HepG2 (cell line): ENCODE data around the gene PPBP. TPM values are rescaled to one million over a fixed set of nuclear protein-coding genes. Genes with fewer than 3 reads are reported as not detected.

Experiments
- ATAC-seq: fragments of 200-7000 bp; cut with Tn5 transposase; 3 replicates; pipeline ENCODE4 v1.9.1; 2020; ENCODE audit warnings: mild to moderate bottlenecking, moderate library complexity
- BruUV-seq: library from RNA; stranded (reverse); fragments of 400-500 nt; replicated peaks from 2 replicates; lab custom pipeline; 2021; lab: Mats Ljungman, UMichigan
- CTCF ChIA-PET: fragments of 300-600 bp; formaldehyde crosslinking; extraction: SDS; loops from one replicate; lab custom pipeline; 2021; ENCODE audit warnings: low total read pairs, inconsistent platforms, low intra/inter-chr PET ratio; lab: Yijun Ruan, JAX
- POLR2A ChIA-PET: fragments of 350-600 bp; sonication (Branson Sonifier 250); formaldehyde crosslinking; loops from one replicate; lab custom pipeline; 2020; ENCODE audit warnings: antibody characterized with exemption, inconsistent platforms; lab: Yijun Ruan, JAX
- DNase-seq: peaks from one replicate; pipeline ENCODE4 v3.0.0-alpha.2; 2015; ENCODE audit warnings: low spot score
- FAIRE-seq: peaks from 3 replicates; lab custom pipeline; 2011; peaks lifted over from hg19 to GRCh38; lab: Jason Lieb, UNC
- H2AFZ ChIP-seq: one replicate; pipeline ENCODE4 v1.6.1; 2011; ENCODE audit warnings: low read length, inconsistent platforms
- H3K27ac ChIP-seq: fragments of 300-600 bp; 3 replicates; pipeline ENCODE4 v1.8.0; 2011; ENCODE audit warnings: mixed run types, mild to moderate bottlenecking, mixed read lengths, low read length, inconsistent platforms; ENCODE audit not compliant: insufficient read depth; ENCODE audit errors: extremely low read length
- H3K27me3 ChIP-seq, 2 experiments: fragments of 200-600 bp in 1 of 2; 2 replicates in 1 of 2; 3 replicates in 1 of 2; pipeline versions ENCODE4 v1.6.0 to v1.8.0; 2011; ENCODE audit warnings: low read length in 2 of 2, mild to moderate bottlenecking in 2 of 2, moderate library complexity in 2 of 2, inconsistent platforms in 1 of 2; ENCODE audit not compliant: insufficient read depth in 2 of 2, control insufficient read depth in 1 of 2
- H3K36me3 ChIP-seq, 2 experiments: fragments of 200-600 bp in 1 of 2; replicated peaks in 1 of 2; 2 replicates in 1 of 2; 3 replicates in 1 of 2; pipeline versions ENCODE4 v1.5.1 to v1.8.0; 2011; ENCODE audit warnings: low read length in 2 of 2, inconsistent platforms in 1 of 2; ENCODE audit not compliant: insufficient read depth in 2 of 2, control insufficient read depth in 1 of 2
- H3K4me1 ChIP-seq: 2 replicates; pipeline ENCODE4 v1.5.1; 2012; ENCODE audit warnings: low read length, inconsistent platforms; ENCODE audit not compliant: insufficient read depth
- H3K4me2 ChIP-seq: 2 replicates; pipeline ENCODE4 v1.6.0; 2011; ENCODE audit warnings: low read depth, low read length, inconsistent platforms
- H3K4me3 ChIP-seq, 3 experiments: fragments of 200-600 bp in 1 of 3; sonication (generic), shearing (Covaris generic) in 1 of 3; replicated peaks in 1 of 3; 2 replicates each; pipeline ENCODE4 v1.5.1; 2011 to 2016; ENCODE audit warnings: low read length in 3 of 3, inconsistent platforms in 2 of 3, low read depth in 2 of 3, mild to moderate bottlenecking in 2 of 3, control low read depth in 1 of 3, mixed read lengths in 1 of 3; ENCODE audit not compliant: insufficient read depth in 1 of 3
- H3K79me2 ChIP-seq: one replicate; pipeline ENCODE4 v1.6.1; 2011; ENCODE audit warnings: low read length, inconsistent platforms; ENCODE audit not compliant: insufficient read depth
- H3K9ac ChIP-seq: 2 replicates; pipeline ENCODE4 v1.6.0; 2011; ENCODE audit warnings: mild to moderate bottlenecking, low read depth, low read length, inconsistent platforms; ENCODE audit not compliant: insufficient read depth
- H3K9me3 ChIP-seq: 2 replicates; pipeline ENCODE4 v1.5.1; 2012; ENCODE audit warnings: mild to moderate bottlenecking, low read length
- H4K20me1 ChIP-seq: 2 replicates; pipeline ENCODE4 v1.6.0; 2011; ENCODE audit warnings: inconsistent platforms, mild to moderate bottlenecking, low read length, moderate library complexity; ENCODE audit not compliant: insufficient read depth
- AFF4 ChIP-seq: sonication (generic); formaldehyde crosslinking; IDR thresholded peaks from 2 replicates; pipeline ENCODE4 v1.4.0; 2020; ENCODE audit warnings: missing genetic modification reagents
- CBFB ChIP-seq: sonication (generic); formaldehyde crosslinking; IDR thresholded peaks from 2 replicates; pipeline ENCODE4 v1.4.0; 2020; ENCODE audit warnings: missing genetic modification reagents
- IKZF4 ChIP-seq: sonication (generic); formaldehyde crosslinking; IDR thresholded peaks from 2 replicates; pipeline ENCODE4 v1.5.1; 2020; ENCODE audit warnings: borderline replicate concordance, mild to moderate bottlenecking, low read depth, missing genetic modification reagents; ENCODE audit errors: not compliant biosample characterization
- MNT ChIP-seq: fragments of 450-650 bp; IDR thresholded peaks from 2 replicates; pipeline ENCODE4 v1.6.1; 2016
- RFX5 ChIP-seq: IDR thresholded peaks from 2 replicates; pipeline ENCODE4 v1.6.1; 2011; ENCODE audit warnings: low read depth, low read length, improper control_type of control experiment
- SATB2 ChIP-seq: sonication (generic); formaldehyde crosslinking; IDR thresholded peaks from 2 replicates; pipeline ENCODE4 v1.5.0; 2020; ENCODE audit warnings: missing genetic modification reagents
- WIZ ChIP-seq: sonication (generic); formaldehyde crosslinking; IDR thresholded peaks from 2 replicates; pipeline ENCODE4 v1.5.1; 2020; ENCODE audit warnings: mild to moderate bottlenecking, missing genetic modification reagents
- ZC3H13 ChIP-seq: sonication (generic); formaldehyde crosslinking; IDR thresholded peaks from 2 replicates; pipeline ENCODE4 v1.8.1; 2023; ENCODE audit warnings: mild to moderate bottlenecking, missing genetic modification reagents, moderate library complexity
- ZFP41 ChIP-seq: sonication (generic); formaldehyde crosslinking; IDR thresholded peaks from 2 replicates; pipeline ENCODE4 v1.4.0; 2020; ENCODE audit warnings: mild to moderate bottlenecking, missing genetic modification reagents, borderline replicate concordance
- ZNF333 ChIP-seq: sonication (generic); formaldehyde crosslinking; IDR thresholded peaks from 2 replicates; pipeline ENCODE4 v1.4.0; 2020; ENCODE audit warnings: mild to moderate bottlenecking, missing genetic modification reagents, borderline replicate concordance
- ZSCAN31 ChIP-seq: sonication (generic); formaldehyde crosslinking; IDR thresholded peaks from 2 replicates; pipeline ENCODE4 v1.5.0; 2020; ENCODE audit warnings: low read depth, mild to moderate bottlenecking, missing genetic modification reagents
- WGBS: methylation state at CpG from one replicate; pipeline ENCODE4 v1.1.6; 2017; ENCODE audit warnings: low lambda C conversion rate; 5-methylcytosine and 5-hydroxymethylcytosine counted together
- in situ Hi-C: cut with HindIII; loops from 2 replicates; pipeline ENCODE4 v1.10.0; 2017; ENCODE audit warnings: low pct_unique_long_range_greater_than_20kb; ENCODE audit not compliant: extremely low pct_ligation_motif_present
- intact Hi-C: fragments of 100-400 bp; cut with micrococcal nuclease; formaldehyde crosslinking; loops from one replicate; pipeline ENCODE4 v1.10.0; 2022; ENCODE audit not compliant: unreplicated experiment
- polyA plus RNA-seq, 8 experiments: library from polyadenylated mRNA; depleted of rRNA in 3 of 8; stranded (reverse) in 7 of 8; unstranded in 1 of 8; fragments of >200 nt; fragmentation: Illumina TruSeq in 4 of 8; extraction: Trizol in 4 of 8; gene quantifications; 2 replicates each; pipeline versions ENCODE4 v1.2.1 to v1.2.3, GENCODE V29; 2011 to 2016; ENCODE audit warnings: low read depth in 4 of 8, missing spikeins in 1 of 8, mixed read lengths in 1 of 8; ENCODE audit not compliant: insufficient read depth in 1 of 8
- total RNA-seq, 5 experiments: library from RNA; depleted of rRNA; stranded (reverse); fragments of >200 nt; fragmentation: Illumina TruSeq; extraction: Trizol; gene quantifications; 2 replicates each; pipeline ENCODE4 v1.2.3, GENCODE V29; 2016; ENCODE audit warnings: low read depth in 1 of 5
- TF ChIP-seq, protein P1 (sequence below): sonication (generic); formaldehyde crosslinking; IDR thresholded peaks from 2 replicates; pipeline ENCODE4 v1.9.0; 2021; ENCODE audit warnings: missing genetic modification reagents, borderline replicate concordance

PPBP gene
- total and polyA plus RNA-seq, 2 of the 13 experiments (the other 11 are each of a cell fraction or from before 2014, with no cell fraction given) = not detected

- TF ChIP-seq MNT (no peak), SATB2 (no peak), ZFP41 (no peak), IKZF4 (CRISPR knock-in tag) (no peak), ZC3H13 (CRISPR knock-in tag) (no peak), CBFB (no peak), WIZ (no peak)
- H3K36me3 ChIP-seq = no peaks in the 10 kb centered on the region
- ChIA-PET POLR2A (no interaction called here), CTCF (no interaction called here)
- H3K4me2 ChIP-seq = no peak overlapping the region
- in situ Hi-C loops = no loop called here
- H3K79me2 ChIP-seq = no peaks in the 10 kb centered on the region
- H3K9me3 ChIP-seq = no peaks in the 10 kb centered on the region
- H2AFZ ChIP-seq = no peak overlapping the region
- H3K27ac ChIP-seq = no peak overlapping the region
- DNase-seq = no peak
- no peak overlapping the region for H3K9ac ChIP-seq
- H4K20me1 ChIP-seq = no peaks in the 10 kb centered on the region
- H3K4me3 ChIP-seq = no peak overlapping the region
- no peak for FAIRE-seq
- no TSS peak for BruUV-seq
- H3K4me1 ChIP-seq = no peaks in the 10 kb centered on the region
- ATAC-seq = no peak
- H3K27me3 ChIP-seq = no peaks in the 10 kb centered on the region; a peak in 1 of 5 replicates
- intact Hi-C loops = no loop called here
Measured at GRCh38 chr4:74030285-74030684, 42.3 kb upstream of the PPBP start.

- H3K36me3 ChIP-seq = no peaks in the 10 kb centered on the region
- no TSS peak for BruUV-seq
- H3K79me2 ChIP-seq = no peaks in the 10 kb centered on the region
- no peak overlapping the region for H3K4me2 ChIP-seq
- ChIA-PET POLR2A (no interaction called here), CTCF (no interaction called here)
- no peaks in the 10 kb centered on the region for H3K4me1 ChIP-seq
- WGBS = 30% methylated on average over 1 of the region's 1 CpG
- no peaks in the 10 kb centered on the region for H4K20me1 ChIP-seq
- ATAC-seq (no peak), FAIRE-seq (no peak), DNase-seq (no peak)
- no peak overlapping the region for H2AFZ ChIP-seq
- H3K4me3 ChIP-seq = no peak overlapping the region
- in situ Hi-C loops (no loop called here), intact Hi-C loops (no loop called here)
- H3K9me3 ChIP-seq = no peaks in the 10 kb centered on the region
- H3K27ac ChIP-seq = no peak overlapping the region
- no peaks in the 10 kb centered on the region; a peak in 1 of 5 replicates for H3K27me3 ChIP-seq
- no peak overlapping the region for H3K9ac ChIP-seq
- TF ChIP-seq, protein P1, sequence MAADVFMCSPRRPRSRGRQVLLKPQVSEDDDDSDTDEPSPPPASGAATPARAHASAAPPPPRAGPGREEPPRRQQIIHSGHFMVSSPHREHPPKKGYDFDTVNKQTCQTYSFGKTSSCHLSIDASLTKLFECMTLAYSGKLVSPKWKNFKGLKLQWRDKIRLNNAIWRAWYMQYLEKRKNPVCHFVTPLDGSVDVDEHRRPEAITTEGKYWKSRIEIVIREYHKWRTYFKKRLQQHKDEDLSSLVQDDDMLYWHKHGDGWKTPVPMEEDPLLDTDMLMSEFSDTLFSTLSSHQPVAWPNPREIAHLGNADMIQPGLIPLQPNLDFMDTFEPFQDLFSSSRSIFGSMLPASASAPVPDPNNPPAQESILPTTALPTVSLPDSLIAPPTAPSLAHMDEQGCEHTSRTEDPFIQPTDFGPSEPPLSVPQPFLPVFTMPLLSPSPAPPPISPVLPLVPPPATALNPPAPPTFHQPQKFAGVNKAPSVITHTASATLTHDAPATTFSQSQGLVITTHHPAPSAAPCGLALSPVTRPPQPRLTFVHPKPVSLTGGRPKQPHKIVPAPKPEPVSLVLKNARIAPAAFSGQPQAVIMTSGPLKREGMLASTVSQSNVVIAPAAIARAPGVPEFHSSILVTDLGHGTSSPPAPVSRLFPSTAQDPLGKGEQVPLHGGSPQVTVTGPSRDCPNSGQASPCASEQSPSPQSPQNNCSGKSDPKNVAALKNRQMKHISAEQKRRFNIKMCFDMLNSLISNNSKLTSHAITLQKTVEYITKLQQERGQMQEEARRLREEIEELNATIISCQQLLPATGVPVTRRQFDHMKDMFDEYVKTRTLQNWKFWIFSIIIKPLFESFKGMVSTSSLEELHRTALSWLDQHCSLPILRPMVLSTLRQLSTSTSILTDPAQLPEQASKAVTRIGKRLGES (CRISPR knock-in tag) = no peak
- no peak for TF ChIP-seq ZNF333 (CRISPR knock-in tag)
- no peak for TF ChIP-seq ZSCAN31 (CRISPR knock-in tag)
- TF ChIP-seq RFX5 = no peak
- no peak for TF ChIP-seq AFF4 (CRISPR knock-in tag)
Measured at GRCh38 chr4:74028504-74028903, 40.5 kb upstream of the PPBP start.
